ENCODE measurements around the gene FGGY.

- TF ChIP-seq CTCF (IDR thresholded peaks at IDR 0.05 in 4 of 5, conservative IDR thresholded peaks at IDR 0.05 in 1 of 5): no peak
- no peak for TF ChIP-seq POLR2A (IDR thresholded peaks at IDR 0.05)
These were observed 441.3 kb downstream of the FGGY start for GRCh38 chr1:59738152-59738551.
